GM18907 (cell line): Measurements from ENCODE around the gene RAB11FIP3.
"Not testable (repeated sequence)": the region's sequence is repeated elsewhere in the genome, so short reads cannot be mapped to it uniquely, and the experiment has no call there.

Experiments used
- ATAC-seq: cut with Tn5 transposase; IDR thresholded peaks from one replicate; pipeline ENCODE4 v1.9.1; 2021; ENCODE audit warnings: mild to moderate bottlenecking, moderate library complexity; ENCODE audit not compliant: unreplicated experiment

Gene RAB11FIP3

DNA sequence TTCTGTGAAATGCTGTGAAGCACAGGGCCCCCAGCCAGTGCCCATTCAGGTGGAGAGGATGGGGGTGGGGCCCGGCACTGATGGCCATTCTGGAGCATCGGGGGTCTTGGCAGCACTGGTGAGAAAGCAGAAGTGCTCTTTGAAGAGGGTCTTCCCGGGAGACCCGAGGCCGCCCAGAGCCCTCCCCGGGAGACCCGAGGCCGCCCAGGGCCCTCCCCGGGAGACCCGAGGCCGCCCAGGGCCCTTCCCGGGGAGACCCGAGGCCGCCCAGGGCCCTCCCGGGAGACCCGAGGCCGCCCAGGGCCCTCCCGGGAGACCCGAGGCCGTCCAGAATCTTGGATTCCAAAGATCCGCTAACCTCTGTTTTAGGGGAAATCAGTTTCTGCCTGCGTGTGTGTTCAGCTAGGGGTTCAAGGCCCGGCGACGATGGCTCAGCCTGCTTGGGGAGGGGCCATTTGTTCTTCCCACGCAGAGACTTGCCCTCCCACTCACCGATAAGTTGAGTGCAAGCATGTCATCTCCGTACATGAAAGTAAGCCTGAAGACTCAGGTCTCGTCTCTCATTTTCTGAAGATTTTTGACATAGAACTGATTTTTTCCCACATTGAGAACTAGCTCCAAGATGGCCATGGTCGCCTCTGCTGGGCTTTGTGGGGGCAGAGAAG, 66.9 kb downstream of the RAB11FIP3 start:
- ATAC-seq, result no peak

DNA sequence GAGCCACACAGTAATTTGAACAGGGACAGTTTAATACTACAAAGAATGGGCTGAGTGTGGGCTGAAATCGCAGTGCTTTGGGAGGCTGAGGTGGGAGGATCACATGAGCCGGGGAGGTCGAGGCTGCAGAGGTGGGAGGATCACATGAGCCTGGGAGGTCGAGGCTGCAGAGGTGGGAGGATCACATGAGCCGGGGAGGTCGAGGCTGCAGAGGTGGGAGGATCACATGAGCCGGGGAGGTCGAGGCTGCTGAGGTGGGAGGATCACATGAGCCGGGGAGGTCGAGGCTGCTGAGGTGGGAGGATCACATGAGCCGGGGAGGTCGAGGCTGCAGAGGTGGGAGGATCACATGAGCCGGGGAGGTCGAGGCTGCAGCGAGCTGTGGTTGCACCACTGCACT, 69.2 kb downstream of the RAB11FIP3 start:
- not testable (repeated sequence) for ATAC-seq

DNA sequence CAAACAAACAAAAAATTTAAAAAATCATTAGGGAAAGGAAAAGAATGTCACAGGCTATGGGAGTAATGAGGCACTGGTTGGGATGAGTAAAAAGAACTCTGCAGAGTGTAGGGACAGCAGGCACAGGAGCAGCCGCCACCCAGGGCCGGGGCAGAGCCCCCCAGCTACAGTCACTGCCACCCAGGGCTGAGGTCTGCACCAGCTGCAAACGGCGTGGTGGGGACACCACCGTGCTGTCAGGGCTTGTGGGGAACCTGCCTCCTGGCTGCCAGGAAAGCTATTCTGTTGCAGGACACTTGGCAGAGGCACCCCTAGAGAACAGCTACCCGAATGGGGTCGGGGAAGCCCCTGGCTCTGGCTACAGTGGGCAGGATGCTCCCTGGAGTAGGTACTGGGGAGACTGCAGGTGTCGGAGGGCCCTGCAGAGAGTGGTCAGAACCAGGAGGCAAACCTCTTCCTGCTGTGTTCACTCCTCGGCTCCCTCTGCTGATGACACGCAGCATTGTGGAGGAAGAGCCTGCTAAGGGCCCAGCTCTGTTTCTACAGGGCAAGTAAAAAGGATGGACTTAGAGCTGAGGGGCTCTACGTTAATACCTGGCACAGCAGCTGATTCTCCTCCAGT, 69.8 kb downstream of the RAB11FIP3 start:
- no peak for ATAC-seq

DNA sequence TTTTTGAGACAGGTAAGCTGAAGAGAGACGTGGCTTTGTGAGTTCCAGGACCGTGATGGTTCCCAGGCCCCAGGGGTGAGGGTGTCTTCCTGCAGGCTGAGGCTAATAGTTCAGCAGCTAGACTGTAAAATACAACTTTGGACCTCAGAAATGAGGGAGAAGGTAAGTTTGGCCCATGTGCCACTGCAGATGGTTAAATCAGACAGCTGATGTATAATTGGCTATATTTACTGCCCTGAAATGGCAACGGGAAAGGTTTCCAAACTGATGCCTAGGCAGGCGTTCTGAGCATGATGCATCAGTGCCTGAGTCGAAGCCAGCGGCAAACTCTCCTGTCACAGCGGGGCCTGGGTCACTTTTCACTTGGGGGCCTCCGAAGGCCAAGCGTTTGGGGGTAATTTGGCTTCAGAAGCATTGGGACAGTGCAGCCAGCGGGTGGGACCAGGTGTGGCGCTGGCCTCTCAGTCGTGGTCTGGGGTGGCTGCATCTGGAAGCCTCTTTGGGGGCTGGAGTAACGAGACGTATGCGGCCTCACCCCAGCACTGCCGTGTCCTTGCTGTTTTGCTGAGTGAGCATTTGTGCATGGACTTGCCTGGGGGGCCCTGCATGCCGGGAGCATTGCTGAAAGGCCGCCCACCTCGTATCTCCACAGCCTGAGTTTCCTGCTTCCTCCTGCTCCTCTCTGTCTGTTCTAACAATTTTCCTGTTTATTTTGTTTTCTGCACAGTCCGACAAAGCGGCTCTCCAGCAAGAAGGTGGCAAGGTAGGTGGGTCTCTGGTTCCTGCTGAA, 70.8 kb downstream of the RAB11FIP3 start:
- no peak for ATAC-seq

DNA sequence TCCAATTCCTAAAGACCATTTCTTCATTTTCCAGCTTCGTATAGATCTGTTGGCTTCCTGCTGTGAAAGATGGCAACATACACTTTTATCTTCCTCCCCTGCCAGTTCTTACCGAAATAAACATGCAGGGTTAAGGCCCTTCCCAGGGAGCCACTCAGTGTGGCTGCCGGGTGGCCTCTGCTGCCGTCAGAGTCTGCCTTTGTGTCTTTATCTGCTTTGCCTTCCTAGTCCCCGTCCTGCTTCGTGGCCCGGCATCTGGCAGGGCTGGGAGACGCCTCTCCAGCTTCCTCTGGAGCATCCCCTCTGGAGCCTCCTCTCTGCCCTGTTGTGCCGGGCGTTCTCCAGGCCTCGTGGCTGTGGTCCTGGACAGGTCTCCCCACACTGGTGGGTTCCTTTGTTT, 71.8 kb downstream of the RAB11FIP3 start:
- ATAC-seq, result no peak

DNA sequence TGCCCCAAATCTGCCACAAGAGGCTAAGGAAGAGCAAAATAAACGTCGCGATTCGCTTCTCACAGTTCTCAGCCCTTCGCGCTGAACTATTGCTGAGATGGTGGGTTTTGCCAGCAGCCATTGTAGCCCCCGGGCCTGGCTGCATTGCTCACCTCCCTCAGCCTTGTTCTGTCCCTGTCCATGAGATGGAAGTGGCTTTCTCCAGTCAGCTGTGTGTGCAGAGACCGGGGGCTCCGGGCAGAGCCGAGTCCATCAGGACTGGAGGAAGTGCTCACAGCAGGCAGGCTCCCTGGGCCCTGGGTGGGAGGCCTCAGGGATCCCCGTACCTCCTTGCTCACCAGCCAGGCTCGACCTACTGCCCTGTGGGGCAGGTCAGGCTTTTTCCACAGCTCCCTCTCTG, 74.5 kb downstream of the RAB11FIP3 start:
- ATAC-seq, result no peak

DNA sequence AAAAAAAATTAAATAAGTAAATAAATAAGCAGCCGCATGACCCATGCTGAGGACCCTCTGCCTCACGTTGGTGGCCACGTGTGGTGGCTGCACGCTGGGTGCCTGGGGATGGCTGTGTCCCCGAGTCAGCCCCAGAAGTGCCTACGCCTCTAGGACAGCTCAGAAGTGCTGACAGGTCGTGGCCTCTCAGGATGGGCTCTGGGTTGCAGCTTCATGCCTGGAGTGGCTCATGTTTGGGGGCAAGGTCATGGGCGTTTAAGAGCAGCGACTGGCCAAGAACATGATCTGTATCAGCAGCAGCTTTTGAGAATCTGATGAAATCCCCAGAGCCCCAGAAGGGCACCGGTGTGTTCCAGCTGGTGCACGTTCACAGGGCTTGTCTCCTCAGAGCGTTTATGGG, 75.3 kb downstream of the RAB11FIP3 start:
- no peak for ATAC-seq

DNA sequence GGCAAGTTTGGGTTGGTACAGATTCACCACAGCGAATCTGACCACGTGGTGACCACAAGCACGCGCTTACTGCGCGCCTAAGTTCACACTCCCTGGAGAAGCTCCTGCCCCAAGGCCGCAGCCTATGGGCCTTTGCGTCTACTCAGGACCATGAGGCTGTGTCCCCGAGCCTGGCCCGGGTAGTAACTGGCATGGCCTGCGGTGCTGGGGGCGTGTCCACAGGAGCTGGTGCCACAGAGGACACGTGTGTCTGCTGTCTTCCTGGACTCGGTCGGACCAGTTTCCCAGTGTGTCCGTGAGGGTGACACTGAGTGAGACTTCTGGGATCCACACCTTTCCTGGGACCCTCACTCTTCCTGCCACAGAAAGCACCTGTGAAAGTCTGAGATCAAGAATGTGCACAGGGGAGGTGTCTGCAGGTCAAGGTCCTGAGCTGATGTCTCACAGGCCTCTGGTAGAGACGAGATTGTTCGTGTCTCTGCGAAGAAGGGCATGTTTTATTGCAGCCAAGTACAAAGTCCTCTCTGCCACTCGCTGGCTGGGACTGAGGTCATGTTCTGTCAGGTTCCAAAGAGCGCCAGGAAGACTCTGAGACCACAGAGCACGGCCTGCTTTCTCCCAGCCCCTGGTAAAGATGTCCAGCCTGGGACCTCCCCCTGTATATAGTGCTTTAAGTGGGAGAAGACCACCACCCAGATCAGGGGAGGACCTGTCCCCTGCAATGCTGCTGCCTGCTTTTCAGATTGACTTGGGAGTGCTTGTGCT, 76.9 kb downstream of the RAB11FIP3 start:
- ATAC-seq, result no peak

DNA sequence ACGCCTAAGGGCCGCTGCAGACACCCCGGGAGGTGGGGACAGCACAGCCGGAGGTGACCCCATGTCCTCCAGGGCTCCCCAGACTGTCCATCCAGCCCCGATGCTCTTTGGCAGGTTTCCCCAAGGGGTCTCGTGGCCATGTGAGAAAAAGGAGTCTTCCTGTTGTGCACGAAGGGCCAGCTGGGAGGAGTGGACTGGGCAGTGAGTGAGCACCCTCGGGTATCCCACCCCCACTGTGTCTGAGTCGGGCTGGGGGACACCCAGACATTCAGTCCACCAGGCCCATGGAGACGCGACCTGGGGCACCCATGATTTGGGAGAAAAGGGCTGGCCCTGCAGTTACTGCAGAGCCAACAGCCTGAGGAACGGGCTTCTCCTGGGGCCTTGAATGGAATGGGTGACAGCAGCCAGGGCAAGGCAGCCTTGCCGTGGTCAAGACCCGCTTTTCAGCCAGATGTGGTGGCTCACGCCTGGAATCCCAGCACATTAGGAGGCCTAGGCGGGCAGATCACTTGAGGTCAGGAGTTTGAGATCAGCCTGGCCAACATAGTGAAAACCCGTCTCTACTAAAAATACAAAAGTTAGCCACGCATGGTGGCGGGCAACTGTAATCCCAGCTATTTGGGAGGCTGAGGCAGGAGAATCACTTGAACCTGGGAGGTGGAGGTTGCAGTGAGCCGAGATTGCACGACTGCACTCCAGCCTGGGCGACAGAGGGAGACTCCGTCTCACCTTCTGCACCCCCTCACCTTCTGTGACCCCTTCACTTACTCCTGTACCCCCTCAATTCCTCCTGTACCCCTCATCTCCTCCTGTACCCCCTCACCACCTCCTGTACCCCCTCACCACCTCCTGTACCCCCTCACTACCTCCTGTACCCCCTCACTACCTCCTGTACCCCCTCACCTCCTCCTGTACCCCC, 78.0 kb downstream of the RAB11FIP3 start:
- no peak for ATAC-seq

DNA sequence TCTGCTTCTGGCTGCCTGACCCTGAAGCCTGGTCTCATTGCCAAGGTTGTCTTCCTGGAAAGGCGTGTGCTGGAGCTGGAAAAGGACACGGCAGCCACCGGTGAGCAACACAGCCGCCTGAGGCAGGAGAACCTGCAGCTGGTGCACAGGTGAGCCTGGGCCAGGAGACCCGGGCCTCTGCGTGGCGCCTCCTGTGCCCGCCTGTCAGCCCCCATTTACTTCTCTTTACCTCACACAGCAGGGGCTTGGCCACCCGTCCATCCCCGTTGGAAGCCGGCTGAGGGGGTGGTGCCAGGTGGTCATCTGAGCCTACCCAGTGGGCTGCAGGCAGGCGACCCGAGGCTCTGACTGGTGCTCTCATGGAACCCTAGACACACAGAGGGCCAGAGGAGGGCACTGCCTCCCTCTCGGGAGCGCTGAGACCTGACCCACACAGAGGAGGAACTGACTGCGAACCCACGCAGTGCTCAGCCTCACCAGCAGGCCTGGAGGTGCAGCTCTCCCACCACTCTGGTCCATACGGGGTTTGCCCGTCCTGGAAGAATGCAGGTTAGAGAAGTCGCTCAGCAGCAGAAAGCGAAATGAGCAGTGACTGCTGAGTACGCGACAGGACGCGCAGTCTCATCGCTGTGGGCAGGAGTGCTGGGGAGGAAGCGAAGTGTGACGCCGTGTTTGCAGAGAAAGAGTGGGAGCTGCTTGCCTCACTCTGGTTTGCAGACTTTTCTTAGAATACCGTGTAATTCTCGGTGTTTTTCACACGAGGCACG, 80.2 kb downstream of the RAB11FIP3 start:
- no peak for ATAC-seq

DNA sequence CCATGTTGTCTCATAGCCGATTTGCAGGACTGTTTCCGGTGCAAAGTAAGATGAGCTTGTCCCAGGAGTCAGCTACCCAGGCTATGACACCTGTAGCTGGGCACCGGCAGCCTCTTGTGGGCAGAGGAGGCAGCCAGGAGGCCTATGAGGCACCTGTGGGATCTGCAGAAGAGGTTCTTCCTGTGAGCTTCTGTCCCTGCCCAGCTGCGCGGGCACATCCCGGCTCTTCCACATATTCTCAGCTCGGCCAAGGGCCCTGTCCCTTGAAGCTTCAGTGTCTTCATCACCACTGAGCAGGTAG, 80.7 kb downstream of the RAB11FIP3 start:
- no peak for ATAC-seq

DNA sequence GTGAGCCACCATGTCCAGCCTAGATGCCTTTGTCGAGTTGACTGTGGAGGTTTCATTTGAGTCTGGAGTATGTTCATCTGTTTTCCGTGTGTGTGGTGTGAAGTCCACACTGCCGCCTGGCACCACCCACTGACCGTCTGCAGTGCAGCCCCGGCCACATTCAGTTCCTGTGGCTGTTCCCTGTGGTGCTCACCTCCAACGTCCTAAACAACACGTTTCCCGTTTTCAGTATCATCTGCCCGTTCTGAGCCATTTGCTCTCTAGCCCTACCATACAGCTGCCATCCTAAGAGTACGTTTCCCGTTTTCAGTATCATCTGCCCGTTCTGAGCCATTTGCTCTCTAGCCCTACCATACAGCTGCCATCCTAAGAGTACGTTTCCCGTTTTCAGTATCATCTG, 82.1 kb downstream of the RAB11FIP3 start:
- ATAC-seq, result not testable (repeated sequence)

DNA sequence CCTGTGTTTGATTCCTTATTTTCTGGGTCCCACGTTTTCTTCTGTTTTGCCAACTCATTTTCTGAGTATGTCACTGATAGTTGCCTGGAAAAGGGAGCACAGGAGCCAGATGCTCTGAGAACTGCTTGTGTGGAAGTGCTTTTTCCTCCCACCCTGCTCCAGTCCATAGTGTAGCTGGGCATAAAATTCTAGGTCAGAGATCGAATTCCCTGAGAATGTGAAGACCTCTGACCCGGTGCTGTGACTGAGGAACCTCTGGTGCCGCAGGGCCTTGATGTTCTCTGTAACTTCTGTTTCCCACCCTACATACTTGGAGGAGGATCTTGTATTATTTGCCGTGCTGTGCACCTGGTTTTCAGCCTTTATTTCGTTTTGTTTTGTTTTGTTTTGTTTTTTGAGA, 82.5 kb downstream of the RAB11FIP3 start:
- no peak for ATAC-seq

DNA sequence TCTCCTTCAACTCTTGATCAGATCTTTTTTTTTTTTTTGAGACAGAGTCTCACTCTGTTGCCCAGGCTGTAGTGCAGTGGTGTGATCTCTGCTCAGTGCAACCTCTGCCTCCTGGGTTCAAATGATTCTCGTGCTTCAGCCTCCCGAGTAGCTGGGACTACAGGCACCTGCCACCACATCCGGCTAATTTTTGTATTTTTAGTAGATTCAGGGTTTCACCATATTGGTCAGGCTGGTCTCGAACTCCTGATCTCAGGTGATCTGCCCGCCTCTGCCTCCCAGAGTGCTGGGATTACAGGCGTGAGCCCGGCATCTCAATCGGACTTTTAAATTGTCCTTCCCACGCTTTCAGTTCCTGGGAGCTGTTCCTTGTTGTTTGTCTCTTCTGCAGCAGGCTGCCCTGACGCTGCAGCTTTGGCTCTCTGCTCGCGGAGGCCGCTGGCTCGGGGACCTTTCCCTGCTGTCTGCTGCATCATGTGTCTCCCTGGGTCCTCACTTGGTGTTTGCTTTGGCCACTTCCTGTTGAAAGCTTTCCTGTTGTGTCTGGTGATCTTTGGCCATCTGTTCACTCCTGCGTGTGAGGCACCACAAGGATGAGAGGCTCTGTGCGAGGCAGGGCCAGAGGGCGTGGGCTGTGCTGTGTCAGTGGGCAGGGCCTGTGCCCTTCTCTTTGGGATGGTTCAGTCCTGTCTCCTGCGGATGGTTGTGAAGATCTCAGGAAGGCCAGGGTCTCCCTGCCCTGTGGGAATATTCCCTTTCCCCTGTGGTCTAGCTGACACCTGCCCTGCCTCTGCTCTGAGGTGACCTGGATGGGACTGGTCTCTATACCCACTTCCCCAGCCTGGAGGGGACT, 83.7 kb downstream of the RAB11FIP3 start:
- ATAC-seq, result no peak

DNA sequence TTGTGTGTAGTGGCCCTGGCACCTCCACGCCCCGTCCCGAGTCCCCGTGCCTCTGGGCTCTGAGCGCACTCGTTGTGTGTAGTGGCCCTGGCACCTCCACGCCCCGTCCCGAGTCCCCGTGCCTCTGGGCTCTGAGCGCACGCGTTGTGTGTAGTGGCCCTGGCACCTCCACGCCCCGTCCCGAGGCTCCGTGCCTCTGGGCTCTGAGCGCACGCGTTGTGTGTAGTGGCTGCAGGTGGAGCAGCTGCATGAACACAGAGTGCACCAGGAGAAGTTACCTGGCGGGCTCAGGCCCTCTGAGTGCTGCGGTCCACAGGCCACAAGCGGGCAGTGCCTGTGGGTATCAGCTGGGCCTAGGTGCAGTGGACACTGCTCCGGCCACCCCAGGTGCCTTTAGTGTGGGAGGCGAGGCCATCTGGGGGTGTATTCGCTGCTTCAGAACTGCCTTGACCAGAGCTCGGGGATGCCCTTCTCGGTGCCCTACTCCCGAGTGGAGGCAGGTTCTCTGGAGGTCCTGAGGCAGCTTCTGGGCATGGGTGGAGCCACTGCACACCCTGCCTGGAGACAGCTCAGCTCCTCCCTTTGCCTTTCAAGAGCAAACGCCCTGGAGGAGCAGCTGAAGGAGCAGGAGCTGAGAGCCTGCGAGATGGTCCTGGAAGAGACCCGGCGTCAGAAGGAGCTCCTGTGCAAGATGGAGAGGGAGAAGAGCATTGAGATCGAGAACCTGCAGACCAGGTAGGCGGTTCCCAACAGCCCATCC, 84.8 kb downstream of the RAB11FIP3 start:
- ATAC-seq, result no peak

DNA sequence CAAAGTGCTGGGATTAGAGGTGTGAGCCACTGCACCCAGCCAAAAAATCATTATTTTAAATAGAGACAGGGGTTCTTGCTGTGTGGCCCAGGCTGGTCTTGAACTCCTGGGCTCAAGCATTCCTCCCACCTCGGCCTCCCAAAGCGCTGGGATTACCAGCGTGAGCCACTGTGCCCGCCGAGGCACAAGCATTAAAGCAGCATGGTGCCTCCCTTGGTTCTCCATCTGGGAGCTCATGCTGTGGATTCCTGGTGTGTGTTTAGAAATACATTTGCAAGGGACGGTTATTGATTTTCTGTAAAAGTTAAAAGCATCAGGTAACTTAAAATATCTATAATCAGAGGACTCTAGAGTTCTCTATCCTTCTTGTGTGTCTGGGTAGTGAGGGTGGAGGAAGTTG, 87.4 kb downstream of the RAB11FIP3 start:
- ATAC-seq, result no peak

DNA sequence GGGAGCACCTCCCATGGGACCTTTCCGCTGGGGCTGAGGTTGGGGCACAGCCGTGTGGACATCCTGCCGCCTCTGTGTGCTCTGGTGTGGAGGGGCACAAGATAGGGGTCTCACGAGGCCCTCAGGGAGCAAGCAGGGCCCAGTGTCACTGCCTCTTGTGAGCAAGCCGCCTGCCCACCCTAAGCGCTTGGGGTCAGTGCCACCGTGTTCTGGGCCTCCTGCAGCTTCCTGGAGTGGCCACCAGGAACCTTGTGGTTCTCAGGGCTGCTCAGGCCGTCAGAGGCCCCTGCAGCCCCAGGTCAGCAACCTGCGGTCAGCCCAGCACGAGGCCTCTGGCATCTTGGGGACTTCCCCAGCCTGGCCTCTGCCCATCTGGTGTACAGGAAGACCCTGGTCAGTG, 88.5 kb downstream of the RAB11FIP3 start:
- ATAC-seq, result no peak
